NOMO-1 treated with DMSO at 0.1 percent for 48 hours (cell line): Measurements from ENCODE around the gene EFNA5.
"Not testable (repeated sequence)": the region's sequence is repeated elsewhere in the genome, so short reads cannot be mapped to it uniquely, and the experiment has no call there.

Experiments
- DNase-seq: peaks from one replicate; lab custom pipeline; 2025; ENCODE audit not compliant: unreplicated experiment; lab: John Stamatoyannopoulos, UW

The EFNA5 gene

GRCh38 chr5:107377277-107377609, 293.5 kb downstream of the EFNA5 start:
- no peak for DNase-seq

- DNase-seq: no peak
Observed at GRCh38 chr5:107376546-107377276, 294.0 kb downstream of the EFNA5 start.

- DNase-seq: peak; percentile 58
Observed at GRCh38 chr5:107373549-107374263, 297.0 kb downstream of the EFNA5 start.

- DNase-seq: no peak
Observed at GRCh38 chr5:107372723-107373450, 297.9 kb downstream of the EFNA5 start.

- no peak for DNase-seq
Observed at GRCh38 chr5:107370396-107370968, 300.3 kb downstream of the EFNA5 start.

GRCh38 chr5:107369622-107370021, 301.1 kb downstream of the EFNA5 start:
- DNase-seq: no peak

- no peak for DNase-seq
Observed at GRCh38 chr5:107368615-107369014, 302.1 kb downstream of the EFNA5 start.

GRCh38 chr5:107367939-107368338, 302.8 kb downstream of the EFNA5 start:
- DNase-seq: no peak

- no peak for DNase-seq
Observed at GRCh38 chr5:107367480-107367879, 303.3 kb downstream of the EFNA5 start.

GRCh38 chr5:107365320-107366109, 305.2 kb downstream of the EFNA5 start:
- DNase-seq: peak; percentile 91

GRCh38 chr5:107364443-107365319, 306.1 kb downstream of the EFNA5 start:
- DNase-seq: peak; percentile 8

- peak; percentile 20 for DNase-seq
Observed at GRCh38 chr5:107363768-107364167, 307.0 kb downstream of the EFNA5 start.

GRCh38 chr5:107361945-107362344, 308.8 kb downstream of the EFNA5 start:
- DNase-seq: peak; percentile 96

GRCh38 chr5:107359916-107360234, 310.9 kb downstream of the EFNA5 start:
- no peak for DNase-seq

- peak; percentile 80 for DNase-seq
Observed at GRCh38 chr5:107359033-107359915, 311.5 kb downstream of the EFNA5 start.

- DNase-seq: no peak
Observed at GRCh38 chr5:107356891-107357290, 313.8 kb downstream of the EFNA5 start.

GRCh38 chr5:107352576-107352975, 318.2 kb downstream of the EFNA5 start:
- DNase-seq: no peak

GRCh38 chr5:107346580-107346979, 324.2 kb downstream of the EFNA5 start:
- DNase-seq: not testable (repeated sequence)

- DNase-seq: no peak
Observed at GRCh38 chr5:107342371-107342770, 328.4 kb downstream of the EFNA5 start.
